ENCODE data around the gene BLTP3B.

BLTP3B gene

GRCh38 chr12:100163416-100164152 lies 20.9 kb upstream of the BLTP3B start:
- peak overlapping the region; percentile 42 for H3K4me3 ChIP-seq (ENCODE audit: low read depth, low read length)
- DNase-seq (ENCODE audit: low read depth), result peak; percentile 70
- no peak; the same call in 1 of the 2 replicates for TF ChIP-seq CTCF (IDR thresholded peaks at IDR 0.05; ENCODE audit: control insufficient read depth, extremely low read depth, insufficient read depth)

- H3K4me3 ChIP-seq (ENCODE audit: low read depth, low read length), result no peak overlapping the region
- TF ChIP-seq CTCF (IDR thresholded peaks at IDR 0.05; ENCODE audit: control insufficient read depth, extremely low read depth, insufficient read depth), result no peak
- DNase-seq (ENCODE audit: low read depth), result no peak
Measured at GRCh38 chr12:100159391-100160104, 16.9 kb upstream of the BLTP3B start.

- DNase-seq (ENCODE audit: low read depth), result no peak
- no peak overlapping the region for H3K4me3 ChIP-seq (ENCODE audit: low read depth, low read length)
- TF ChIP-seq CTCF (IDR thresholded peaks at IDR 0.05; ENCODE audit: control insufficient read depth, extremely low read depth, insufficient read depth), result no peak
Measured at GRCh38 chr12:100158535-100158934, 15.9 kb upstream of the BLTP3B start.

GRCh38 chr12:100157427-100157821 lies 14.8 kb upstream of the BLTP3B start:
- H3K4me3 ChIP-seq (ENCODE audit: low read depth, low read length), result no peak overlapping the region
- DNase-seq (ENCODE audit: low read depth), result no peak
- TF ChIP-seq CTCF (IDR thresholded peaks at IDR 0.05; ENCODE audit: control insufficient read depth, extremely low read depth, insufficient read depth), result no peak

GRCh38 chr12:100156731-100157426 lies 14.2 kb upstream of the BLTP3B start:
- no peak overlapping the region for H3K4me3 ChIP-seq (ENCODE audit: low read depth, low read length)
- no peak for DNase-seq (ENCODE audit: low read depth)
- TF ChIP-seq CTCF (IDR thresholded peaks at IDR 0.05; ENCODE audit: control insufficient read depth, extremely low read depth, insufficient read depth), result no peak

- no peak for DNase-seq (ENCODE audit: low read depth)
- no peak overlapping the region for H3K4me3 ChIP-seq (ENCODE audit: low read depth, low read length)
- peak; percentile 69 for TF ChIP-seq CTCF (IDR thresholded peaks at IDR 0.05; ENCODE audit: control insufficient read depth, extremely low read depth, insufficient read depth)
Measured at GRCh38 chr12:100154474-100155247, 12.0 kb upstream of the BLTP3B start.
